ENCODE results near the gene NPM3.

Gene NPM3

GRCh38 chr10:101781655-101781983 is 1.6 kb downstream of the NPM3 start:
- no peak overlapping the region for H3K9ac ChIP-seq (ENCODE audit: low read depth, low read length, poor library complexity, severe bottlenecking)
- peak overlapping the region; percentile 95 for H3K4me2 ChIP-seq (ENCODE audit: low read depth, low read length, poor library complexity, severe bottlenecking)
- H3K4me1 ChIP-seq (ENCODE audit: insufficient read depth, low read length, poor library complexity, severe bottlenecking) = peaks cover 12% of the 10 kb centered on the region

GRCh38 chr10:101780818-101781654 is 2.2 kb downstream of the NPM3 start:
- H3K36me3 ChIP-seq (ENCODE audit: insufficient read depth, low read length) = peaks cover 15% of the 10 kb centered on the region; the same call in 1 of the 2 replicates
- no peak overlapping the region for H2AFZ ChIP-seq (ENCODE audit: low read length)
- no peaks in the 10 kb centered on the region for H3K9me2 ChIP-seq (replicated peaks; ENCODE audit: low read depth, low read length)
- peak overlapping the region; percentile 95 for H3K4me2 ChIP-seq (ENCODE audit: low read depth, low read length, poor library complexity, severe bottlenecking)
- H3F3A ChIP-seq (ENCODE audit: low read depth) = no peaks in the 10 kb centered on the region
- H3K9me3 ChIP-seq (ENCODE audit: insufficient read depth, low read depth, low read length) = no peaks in the 10 kb centered on the region
- no peaks in the 10 kb centered on the region for H3K27me3 ChIP-seq (ENCODE audit: insufficient read depth, low read length, poor library complexity, severe bottlenecking)
- peaks cover 5% of the 10 kb centered on the region for H4K20me1 ChIP-seq (ENCODE audit: insufficient read depth, low read length, poor library complexity, severe bottlenecking)
- H3K9ac ChIP-seq (ENCODE audit: low read depth, low read length, poor library complexity, severe bottlenecking) = no peak overlapping the region
- H3K79me2 ChIP-seq (ENCODE audit: insufficient read depth, low read length) = peaks cover 14% of the 10 kb centered on the region; the same call in 1 of the 2 replicates
- peaks cover 12% of the 10 kb centered on the region for H3K4me1 ChIP-seq (ENCODE audit: insufficient read depth, low read length, poor library complexity, severe bottlenecking)
- no peak overlapping the region for H3K4me3 ChIP-seq (ENCODE audit: low read length, poor library complexity, severe bottlenecking)
- TF ChIP-seq CTCF (conservative IDR thresholded peaks at IDR 0.05; ENCODE audit: low read length) (peak; percentile 93), EZH2phosphoT487 (IDR thresholded peaks at IDR 0.05; ENCODE audit: borderline replicate concordance) (no peak)

More at GRCh38 chr10:101781655-101781983, 1.6 kb downstream of the NPM3 start:
- Histone ChIP-seq H3K9me3 (ENCODE audit: insufficient read depth, low read depth, low read length) (no peaks in the 10 kb centered on the region), H3K79me2 (ENCODE audit: insufficient read depth, low read length) (peaks cover 14% of the 10 kb centered on the region; the same call in 1 of the 2 replicates), H3K27me3 (ENCODE audit: insufficient read depth, low read length, poor library complexity, severe bottlenecking) (no peaks in the 10 kb centered on the region), H3K9me2 (replicated peaks; ENCODE audit: low read depth, low read length) (no peaks in the 10 kb centered on the region), H3K36me3 (ENCODE audit: insufficient read depth, low read length) (peaks cover 19% of the 10 kb centered on the region; the same call in 1 of the 2 replicates), H3F3A (ENCODE audit: low read depth) (no peaks in the 10 kb centered on the region), H2AFZ (ENCODE audit: low read length) (no peak overlapping the region), H3K4me3 (ENCODE audit: low read length, poor library complexity, severe bottlenecking) (peak overlapping the region; percentile 91), H4K20me1 (ENCODE audit: insufficient read depth, low read length, poor library complexity, severe bottlenecking) (peaks cover 5% of the 10 kb centered on the region)
- TF ChIP-seq EZH2phosphoT487 (IDR thresholded peaks at IDR 0.05; ENCODE audit: borderline replicate concordance) (no peak), CTCF (conservative IDR thresholded peaks at IDR 0.05; ENCODE audit: low read length) (no peak)

GRCh38 chr10:101780187-101780817 is 2.9 kb downstream of the NPM3 start:
- no peaks in the 10 kb centered on the region for H3K9me2 ChIP-seq (replicated peaks; ENCODE audit: low read depth, low read length)
- no peaks in the 10 kb centered on the region for H3K27me3 ChIP-seq (ENCODE audit: insufficient read depth, low read length, poor library complexity, severe bottlenecking)
- TF ChIP-seq EZH2phosphoT487 (IDR thresholded peaks at IDR 0.05; ENCODE audit: borderline replicate concordance) (no peak), CTCF (conservative IDR thresholded peaks at IDR 0.05; ENCODE audit: low read length) (no peak; the same call in 1 of the 2 replicates)
- peaks cover 8% of the 10 kb centered on the region; the same call in 1 of the 2 replicates for H3K36me3 ChIP-seq (ENCODE audit: insufficient read depth, low read length)
- H4K20me1 ChIP-seq (ENCODE audit: insufficient read depth, low read length, poor library complexity, severe bottlenecking) = peaks cover 5% of the 10 kb centered on the region
- H2AFZ ChIP-seq (ENCODE audit: low read length) = no peak overlapping the region
- peak overlapping the region; percentile 95 for H3K4me2 ChIP-seq (ENCODE audit: low read depth, low read length, poor library complexity, severe bottlenecking)
- H3K9ac ChIP-seq (ENCODE audit: low read depth, low read length, poor library complexity, severe bottlenecking) = no peak overlapping the region
- H3K79me2 ChIP-seq (ENCODE audit: insufficient read depth, low read length) = peaks cover 14% of the 10 kb centered on the region; the same call in 1 of the 2 replicates
- H3K4me1 ChIP-seq (ENCODE audit: insufficient read depth, low read length, poor library complexity, severe bottlenecking) = peaks cover 12% of the 10 kb centered on the region
- H3K9me3 ChIP-seq (ENCODE audit: insufficient read depth, low read depth, low read length) = no peaks in the 10 kb centered on the region
- peak overlapping the region; percentile 31 for H3K4me3 ChIP-seq (ENCODE audit: low read length, poor library complexity, severe bottlenecking)
- no peaks in the 10 kb centered on the region for H3F3A ChIP-seq (ENCODE audit: low read depth)
